ENCODE measurements around the gene SH3TC2. TPM values are rescaled to one million over a fixed set of nuclear protein-coding genes. Genes with fewer than 3 reads are reported as not detected.

SH3TC2 gene
- total RNA-seq, 1 donor from 2014 or later, result 1.4 TPM

DNA sequence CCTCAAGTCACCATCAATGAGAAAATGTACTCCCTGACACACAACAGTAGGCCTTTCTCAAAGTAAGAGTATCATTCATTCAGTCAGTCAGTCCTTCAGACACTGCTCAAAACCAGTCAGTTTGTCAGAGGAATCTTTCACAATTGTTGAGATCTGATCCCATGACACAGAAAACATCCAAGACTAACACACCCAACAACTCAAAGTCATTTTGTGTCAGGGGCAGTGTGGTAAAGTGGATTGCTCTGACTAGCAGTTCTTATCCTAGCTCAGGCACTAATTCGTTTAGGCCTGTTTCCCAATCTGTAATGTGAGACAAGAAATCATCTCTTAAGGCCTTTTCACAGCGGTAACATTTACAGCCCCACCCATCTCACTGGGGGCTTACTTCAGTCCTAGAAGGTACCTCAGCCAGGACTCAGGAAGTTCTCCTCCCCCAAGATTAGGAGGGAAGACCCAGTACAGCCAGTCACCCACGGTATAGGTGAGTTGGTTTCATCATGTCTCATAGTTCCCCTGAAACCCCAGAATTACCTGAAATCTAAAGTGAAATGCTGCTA, 31.9 kb downstream of the SH3TC2 start:
- DNase-seq (no peak), ATAC-seq (no peak)
- intact Hi-C loops (cut with DNase I), result loop anchor here (10.0 kb wide), 1 partner anchor 296 kb away; no protein-coding TSS in a partner anchor
- no peaks in the 10 kb centered on the region for H3K9me3 ChIP-seq
- H3K4me3 ChIP-seq, result no peak overlapping the region
- no peak overlapping the region for H3K27ac ChIP-seq
- H3K27me3 ChIP-seq, result no peaks in the 10 kb centered on the region
- no peak for TF ChIP-seq CTCF (IDR thresholded peaks at IDR 0.05)
- H3K36me3 ChIP-seq, result no peaks in the 10 kb centered on the region
- H3K4me1 ChIP-seq, result peaks cover 4% of the 10 kb centered on the region

DNA sequence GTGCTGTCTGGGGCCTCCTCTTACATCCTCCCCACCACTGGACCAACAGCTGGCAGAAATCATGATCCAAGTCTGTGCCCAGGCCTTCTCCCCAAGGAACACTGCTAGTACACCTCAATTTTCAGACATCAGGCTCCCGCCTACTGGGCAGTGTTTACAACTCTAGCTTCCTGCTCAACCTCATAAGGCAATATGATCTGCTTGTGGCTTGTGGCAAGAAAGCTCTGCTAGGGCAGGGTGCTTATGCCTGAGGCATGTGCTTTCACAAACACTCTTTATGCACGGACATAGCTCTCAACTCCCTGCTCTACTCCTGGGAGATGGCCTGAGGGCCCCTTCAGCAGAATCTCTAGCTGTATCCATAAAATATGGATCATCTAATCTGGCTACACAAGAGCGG, 32.5 kb downstream of the SH3TC2 start:
- no peaks in the 10 kb centered on the region for H3K27me3 ChIP-seq
- no peaks in the 10 kb centered on the region for H3K9me3 ChIP-seq
- ATAC-seq, result no peak
- no peak overlapping the region for H3K27ac ChIP-seq
- intact Hi-C loops (cut with DNase I), result loop anchor here (10.0 kb wide), 1 partner anchor 296 kb away; no protein-coding TSS in a partner anchor
- no peak for DNase-seq
- TF ChIP-seq CTCF (IDR thresholded peaks at IDR 0.05), result no peak
- H3K4me1 ChIP-seq, result peaks cover 2% of the 10 kb centered on the region
- no peak overlapping the region for H3K4me3 ChIP-seq
- no peaks in the 10 kb centered on the region for H3K36me3 ChIP-seq

GRCh38 chr5:149028984-149029383, 33.9 kb downstream of the SH3TC2 start:
- H3K4me3 ChIP-seq, result no peak overlapping the region
- TF ChIP-seq CTCF (IDR thresholded peaks at IDR 0.05), result no peak
- ATAC-seq (no peak), DNase-seq (no peak)
- intact Hi-C loops (cut with DNase I), result no loop called here
- H3K27me3 ChIP-seq, result no peaks in the 10 kb centered on the region
- H3K36me3 ChIP-seq, result no peaks in the 10 kb centered on the region
- H3K27ac ChIP-seq, result no peak overlapping the region
- no peaks in the 10 kb centered on the region for H3K9me3 ChIP-seq
- no peaks in the 10 kb centered on the region for H3K4me1 ChIP-seq

DNA sequence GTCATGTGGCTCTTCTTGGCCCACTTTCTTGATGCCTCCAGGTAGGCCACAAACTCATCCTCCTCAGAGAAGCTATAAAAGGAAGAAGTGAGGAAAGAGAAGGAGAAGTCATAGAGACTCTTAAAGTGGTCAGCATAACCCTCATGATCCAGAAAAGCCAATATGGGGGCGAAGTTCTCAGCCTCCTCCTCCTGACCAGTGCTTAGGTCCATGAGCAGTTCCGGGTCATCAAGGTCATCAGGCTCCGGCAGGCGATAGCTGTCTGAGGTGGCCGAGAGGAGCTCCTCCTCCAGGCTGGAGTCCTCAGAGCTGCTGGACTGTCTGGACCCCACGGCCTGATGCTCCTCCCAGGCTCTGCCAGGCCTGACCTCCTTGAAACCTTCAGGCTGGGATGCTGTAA, 34.7 kb downstream of the SH3TC2 start:
- intact Hi-C loops (cut with DNase I), result no loop called here
- Histone ChIP-seq H3K27me3 (no peaks in the 10 kb centered on the region), H3K27ac (no peak overlapping the region), H3K4me1 (no peaks in the 10 kb centered on the region), H3K4me3 (no peak overlapping the region), H3K36me3 (no peaks in the 10 kb centered on the region), H3K9me3 (no peaks in the 10 kb centered on the region)
- no peak for TF ChIP-seq CTCF (IDR thresholded peaks at IDR 0.05)
- DNase-seq (no peak), ATAC-seq (peak; percentile 9)

- intact Hi-C loops (cut with DNase I), result no loop called here
- no peak for TF ChIP-seq CTCF (IDR thresholded peaks at IDR 0.05)
- no peaks in the 10 kb centered on the region for H3K27me3 ChIP-seq
- no peaks in the 10 kb centered on the region for H3K9me3 ChIP-seq
- H3K27ac ChIP-seq, result no peak overlapping the region
- no peak overlapping the region for H3K4me3 ChIP-seq
- no peaks in the 10 kb centered on the region for H3K36me3 ChIP-seq
- DNase-seq, result no peak
- H3K4me1 ChIP-seq, result no peaks in the 10 kb centered on the region
- no peak for ATAC-seq
Observed at GRCh38 chr5:149027636-149028035, 35.2 kb downstream of the SH3TC2 start.

DNA sequence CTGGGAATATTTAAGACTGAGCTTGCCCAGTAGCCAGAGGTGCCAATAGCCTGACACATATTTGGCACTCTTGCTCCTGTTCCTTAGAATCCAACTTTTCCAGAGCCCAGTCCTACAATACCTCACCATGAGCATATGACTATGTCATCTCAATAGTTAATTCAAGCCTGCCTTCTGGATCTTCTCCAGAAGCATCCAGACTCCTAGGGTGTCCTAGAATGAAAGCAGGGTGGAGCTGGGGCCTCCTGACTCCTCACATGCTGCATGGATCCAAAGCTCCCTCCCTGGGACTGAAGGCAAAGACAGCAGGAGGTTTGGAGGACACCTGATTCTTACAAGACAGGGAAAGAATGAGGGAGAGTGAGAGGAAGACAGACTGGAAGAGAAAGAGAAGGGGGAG, 37.9 kb downstream of the SH3TC2 start:
- Histone ChIP-seq H3K4me3 (no peak overlapping the region), H3K27me3 (no peaks in the 10 kb centered on the region), H3K36me3 (no peaks in the 10 kb centered on the region), H3K9me3 (no peaks in the 10 kb centered on the region), H3K4me1 (no peaks in the 10 kb centered on the region), H3K27ac (no peak overlapping the region)
- ATAC-seq (no peak), DNase-seq (no peak)
- TF ChIP-seq CTCF (IDR thresholded peaks at IDR 0.05), result no peak
- intact Hi-C loops (cut with DNase I), result no loop called here

Data from upper lobe of right lung (tissue), 1 donor.